Melanocyte of skin (primary cell): ENCODE results near the gene C16orf86. TPM values are rescaled to one million over a fixed set of nuclear protein-coding genes. Genes with fewer than 3 reads are reported as not detected.

Experiments used
- total RNA-seq, 2 donors: library from RNA; depleted of rRNA; stranded (reverse); fragments of >200 nt; gene quantifications; 2 replicates each; pipeline ENCODE4 v1.2.3, GENCODE V29; 2012

The C16orf86 gene
- total RNA-seq = 1 to 10 TPM; 4.0 to 6.2 TPM

GRCh38 chr16:67666559-67667452, at the start of gene C16orf86, which contains the start of gene ENKD1:
Gene C16orf86 (plus strand): TSS chr16:67666814. CDS start chr16:67666971, 157 bp downstream.
Gene ENKD1 (minus strand): TSS chr16:67666750. CDS start chr16:67666442, 308 bp downstream.

GRCh38 chr16:67659675-67660563, 6.7 kb upstream of the C16orf86 start, which contains the start of gene ACD:
Gene ACD (minus strand): TSS chr16:67660260. CDS start chr16:67660220, 40 bp downstream.

GRCh38 chr16:67660564-67661028, 6.0 kb upstream of the C16orf86 start, which contains the start of gene PARD6A:
Gene PARD6A (plus strand): TSS chr16:67660960. CDS start chr16:67661039, 79 bp downstream.

Other genes with a start within 250 kb of the C16orf86 start
- under 1 TPM in 1 of 2 donors, not detected in 1; 0.33 TPM for gene HSD11B2, start 235.7 kb upstream of the C16orf86 start, total RNA-seq
- gene ATP6V0D1, start 185.7 kb upstream of the C16orf86 start, total RNA-seq = 100 to 1,000 TPM; 213 to 301 TPM
- not detected for gene AGRP, start 183.3 kb upstream of the C16orf86 start, total RNA-seq
- 10 to 100 TPM; 26.8 to 27.0 TPM for gene RIPOR1, start 138.0 kb upstream of the C16orf86 start, total RNA-seq
- gene CTCF, start 104.3 kb upstream of the C16orf86 start, total RNA-seq = 10 to 100 TPM; 22.4 to 31.0 TPM
- gene CARMIL2, start 21.7 kb upstream of the C16orf86 start, total RNA-seq = not detected
- 10 to 100 TPM; 17.9 to 36.6 TPM for gene ACD, start 6.6 kb upstream of the C16orf86 start, total RNA-seq
- gene PARD6A, start 5.9 kb upstream of the C16orf86 start, total RNA-seq = 1 to 10 TPM in 1 of 2 donors, under 1 TPM in 1; 0.69 to 2.3 TPM
- gene ENKD1, start 64 bp upstream of the C16orf86 start, total RNA-seq = 10 to 100 TPM in 1 of 2 donors, 1 to 10 TPM in 1; 7.9 to 17.0 TPM
- gene GFOD2, start 52.5 kb downstream of the C16orf86 start, total RNA-seq = 10 to 100 TPM in 1 of 2 donors, 1 to 10 TPM in 1; 10.0 to 16.3 TPM
- gene RANBP10, start 139.7 kb downstream of the C16orf86 start, total RNA-seq = 10 to 100 TPM; 13.8 to 14.0 TPM
- under 1 TPM; 0.67 to 0.69 TPM for gene TSNAXIP1, start 140.1 kb downstream of the C16orf86 start, total RNA-seq
- gene THAP11, start 175.5 kb downstream of the C16orf86 start, total RNA-seq = 10 to 100 TPM; 26.5 to 40.0 TPM
- gene NUTF2, start 180.1 kb downstream of the C16orf86 start, total RNA-seq = 100 to 1,000 TPM; 317 to 429 TPM
- 10 to 100 TPM; 20.3 to 29.0 TPM for gene CENPT, start 180.9 kb downstream of the C16orf86 start, total RNA-seq
- gene EDC4, start 206.2 kb downstream of the C16orf86 start, total RNA-seq = 10 to 100 TPM; 55.7 to 64.9 TPM
- gene NRN1L, start 218.1 kb downstream of the C16orf86 start, total RNA-seq = under 1 TPM in 1 of 2 donors, not detected in 1; 0.34 TPM
- gene PSKH1, start 226.4 kb downstream of the C16orf86 start, total RNA-seq = 10 to 100 TPM; 19.6 to 24.1 TPM